Melanocyte of skin (primary cell): ENCODE data around the gene VRTN. TPM values are rescaled to one million over a fixed set of nuclear protein-coding genes. Genes with fewer than 3 reads are reported as not detected.

Experiments
- total RNA-seq, 2 donors: library from RNA; depleted of rRNA; stranded (reverse); fragments of >200 nt; gene quantifications; 2 replicates each; pipeline ENCODE4 v1.2.3, GENCODE V29; 2012

The VRTN gene, protein sequence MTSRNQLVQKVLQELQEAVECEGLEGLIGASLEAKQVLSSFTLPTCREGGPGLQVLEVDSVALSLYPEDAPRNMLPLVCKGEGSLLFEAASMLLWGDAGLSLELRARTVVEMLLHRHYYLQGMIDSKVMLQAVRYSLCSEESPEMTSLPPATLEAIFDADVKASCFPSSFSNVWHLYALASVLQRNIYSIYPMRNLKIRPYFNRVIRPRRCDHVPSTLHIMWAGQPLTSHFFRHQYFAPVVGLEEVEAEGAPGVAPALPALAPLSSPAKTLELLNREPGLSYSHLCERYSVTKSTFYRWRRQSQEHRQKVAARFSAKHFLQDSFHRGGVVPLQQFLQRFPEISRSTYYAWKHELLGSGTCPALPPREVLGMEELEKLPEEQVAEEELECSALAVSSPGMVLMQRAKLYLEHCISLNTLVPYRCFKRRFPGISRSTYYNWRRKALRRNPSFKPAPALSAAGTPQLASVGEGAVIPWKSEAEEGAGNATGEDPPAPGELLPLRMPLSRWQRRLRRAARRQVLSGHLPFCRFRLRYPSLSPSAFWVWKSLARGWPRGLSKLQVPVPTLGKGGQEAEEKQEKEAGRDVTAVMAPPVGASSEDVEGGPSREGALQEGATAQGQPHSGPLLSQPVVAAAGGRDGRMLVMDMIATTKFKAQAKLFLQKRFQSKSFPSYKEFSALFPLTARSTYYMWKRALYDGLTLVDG
- total RNA-seq, result not detected

DNA sequence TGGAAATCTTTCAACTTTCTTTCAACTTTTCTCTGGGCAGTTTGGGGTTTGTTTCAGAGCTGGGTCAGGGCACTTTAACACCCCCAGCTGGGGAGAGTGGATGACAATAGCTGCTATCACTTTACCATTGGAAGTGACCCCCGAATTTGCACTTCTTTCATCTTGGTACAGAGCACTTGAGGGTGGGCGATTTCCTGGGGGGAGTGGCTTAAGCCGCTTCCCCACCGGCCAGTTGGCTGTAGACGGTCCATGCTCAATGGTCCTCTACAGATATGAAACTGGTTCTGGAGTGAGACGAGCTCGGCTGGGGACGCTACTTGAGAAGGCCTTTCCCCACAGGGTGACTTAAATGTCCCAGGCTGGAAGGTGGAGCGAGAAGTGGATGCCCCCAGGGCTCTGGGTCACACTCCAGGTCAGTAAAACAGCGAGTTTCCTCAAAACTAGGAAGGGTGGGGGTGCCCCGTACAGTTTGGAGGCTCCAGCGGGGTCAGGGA, at the start of gene VRTN:
Gene VRTN (plus strand): TSS at position 231 of the 494 bp plus-strand sequence. CDS start 8,313 bp downstream, outside the sequence.

DNA sequence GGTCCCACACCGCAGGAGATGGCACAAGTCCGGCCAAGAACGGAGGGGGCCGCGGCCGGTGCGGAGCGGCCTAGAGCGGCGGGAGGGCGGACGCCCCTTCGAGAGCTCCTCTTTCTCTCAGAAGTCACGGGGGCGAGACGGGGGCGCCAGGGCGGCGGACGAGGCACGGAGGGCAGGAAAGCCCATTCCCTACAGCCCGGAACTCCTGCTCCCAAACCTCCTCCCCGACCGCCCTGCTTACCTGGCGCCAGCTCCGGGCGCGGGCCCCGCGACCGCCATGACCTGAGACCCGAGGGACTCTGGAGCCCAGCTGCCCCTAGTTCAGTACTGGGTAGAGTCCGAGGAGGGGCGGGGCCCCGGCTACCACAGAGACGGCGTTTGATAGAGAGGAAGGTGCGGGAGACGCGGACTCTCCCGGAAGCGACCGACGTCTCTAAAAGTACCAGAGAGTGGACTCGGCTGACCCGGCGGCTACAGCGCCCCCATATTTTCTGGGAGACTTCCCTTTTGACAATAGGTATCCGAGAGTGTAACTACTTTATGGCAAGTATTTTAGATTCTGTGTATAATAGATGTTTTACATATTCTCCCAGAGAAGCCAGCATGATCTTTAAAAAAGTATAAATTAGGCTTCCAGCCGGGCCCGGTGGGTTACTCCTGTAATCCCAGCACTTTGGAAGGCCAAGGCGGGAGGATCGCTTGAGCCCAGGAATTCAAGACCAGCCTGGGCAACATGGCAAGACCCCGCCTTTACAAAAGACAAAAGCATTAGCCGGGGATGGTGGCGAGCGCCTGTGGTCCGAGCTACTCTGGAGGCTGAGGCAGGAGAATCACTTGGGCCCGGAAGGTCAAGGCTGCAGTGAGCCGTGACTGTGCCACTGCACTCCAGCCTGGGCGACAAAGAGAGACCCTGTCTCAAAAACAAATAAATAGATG, 45.4 kb upstream of the VRTN start, which contains the start of gene ABCD4:
Gene ABCD4 (minus strand): TSS at position 301 of the 936 bp plus-strand sequence. CDS start 22 bp downstream, at position 279.

Other genes with a start within 250 kb of the VRTN start
- not detected for gene VSX2, start 109.0 kb upstream of the VRTN start, total RNA-seq
- gene ABCD4, start 45.5 kb upstream of the VRTN start, total RNA-seq, result 10 to 100 TPM; 30.3 to 38.3 TPM
- not detected for gene SYNDIG1L, start 77.7 kb downstream of the VRTN start, total RNA-seq
- 100 to 1,000 TPM; 197 to 224 TPM for gene NPC2, start 144.8 kb downstream of the VRTN start, total RNA-seq
- gene ISCA2, start 145.3 kb downstream of the VRTN start, total RNA-seq, result 10 to 100 TPM; 14.8 to 36.3 TPM